GM21619 (cell line): ENCODE data around the gene ALK.

Experiments
- ATAC-seq: cut with Tn5 transposase; IDR thresholded peaks from one replicate; pipeline ENCODE4 v1.9.1; 2021; ENCODE audit not compliant: unreplicated experiment

The ALK gene

GRCh38 chr2:29910465-29910864, 10.9 kb downstream of the ALK start:
- ATAC-seq, result no peak

GRCh38 chr2:29902356-29902755, 19.0 kb downstream of the ALK start:
- no peak for ATAC-seq

- ATAC-seq, result no peak
Observed at GRCh38 chr2:29900971-29901633, 20.3 kb downstream of the ALK start.

GRCh38 chr2:29898999-29899398, 22.4 kb downstream of the ALK start:
- no peak for ATAC-seq

- ATAC-seq, result no peak
Observed at GRCh38 chr2:29894822-29895614, 26.4 kb downstream of the ALK start.

- ATAC-seq, result no peak
Observed at GRCh38 chr2:29892585-29893259, 28.7 kb downstream of the ALK start.

- ATAC-seq, result no peak
Observed at GRCh38 chr2:29881089-29881730, 40.2 kb downstream of the ALK start.

GRCh38 chr2:29880084-29880483, 41.3 kb downstream of the ALK start:
- no peak for ATAC-seq

- ATAC-seq, result no peak
Observed at GRCh38 chr2:29879456-29879855, 41.9 kb downstream of the ALK start.

- ATAC-seq, result no peak
Observed at GRCh38 chr2:29878898-29879297, 42.5 kb downstream of the ALK start.

GRCh38 chr2:29876374-29876773, 45.0 kb downstream of the ALK start:
- ATAC-seq, result no peak

GRCh38 chr2:29874745-29875144, 46.6 kb downstream of the ALK start:
- no peak for ATAC-seq

- no peak for ATAC-seq
Observed at GRCh38 chr2:29872870-29873269, 48.5 kb downstream of the ALK start.

GRCh38 chr2:29871541-29871940, 49.8 kb downstream of the ALK start:
- no peak for ATAC-seq

GRCh38 chr2:29865512-29865911, 55.9 kb downstream of the ALK start:
- ATAC-seq, result no peak

GRCh38 chr2:29864988-29865387, 56.4 kb downstream of the ALK start:
- no peak for ATAC-seq

- ATAC-seq, result no peak
Observed at GRCh38 chr2:29855924-29856639, 65.3 kb downstream of the ALK start.

GRCh38 chr2:29850794-29851193, 70.6 kb downstream of the ALK start:
- ATAC-seq, result no peak

- ATAC-seq, result no peak
Observed at GRCh38 chr2:29848566-29849310, 72.6 kb downstream of the ALK start.

GRCh38 chr2:29847886-29848285, 73.5 kb downstream of the ALK start:
- ATAC-seq, result no peak
